PC-3 (cell line): Measurements from ENCODE around the gene PML.

Experiments
- EZH2phosphoT487 ChIP-seq: fragments of 300-600 bp; sonication (generic); IDR thresholded peaks from 2 replicates; pipeline ENCODE4 v1.6.1; 2018; ENCODE audit warnings: mild to moderate bottlenecking, antibody characterized with exemption, low read length, borderline replicate concordance
- TF ChIP-seq, protein P1 (sequence below): fragments of 300-600 bp; sonication (generic); conservative IDR thresholded peaks from 2 replicates; pipeline ENCODE4 v1.5.1; 2017; ENCODE audit warnings: antibody characterized with exemption, low read depth, mild to moderate bottlenecking, low read length

DNA sequence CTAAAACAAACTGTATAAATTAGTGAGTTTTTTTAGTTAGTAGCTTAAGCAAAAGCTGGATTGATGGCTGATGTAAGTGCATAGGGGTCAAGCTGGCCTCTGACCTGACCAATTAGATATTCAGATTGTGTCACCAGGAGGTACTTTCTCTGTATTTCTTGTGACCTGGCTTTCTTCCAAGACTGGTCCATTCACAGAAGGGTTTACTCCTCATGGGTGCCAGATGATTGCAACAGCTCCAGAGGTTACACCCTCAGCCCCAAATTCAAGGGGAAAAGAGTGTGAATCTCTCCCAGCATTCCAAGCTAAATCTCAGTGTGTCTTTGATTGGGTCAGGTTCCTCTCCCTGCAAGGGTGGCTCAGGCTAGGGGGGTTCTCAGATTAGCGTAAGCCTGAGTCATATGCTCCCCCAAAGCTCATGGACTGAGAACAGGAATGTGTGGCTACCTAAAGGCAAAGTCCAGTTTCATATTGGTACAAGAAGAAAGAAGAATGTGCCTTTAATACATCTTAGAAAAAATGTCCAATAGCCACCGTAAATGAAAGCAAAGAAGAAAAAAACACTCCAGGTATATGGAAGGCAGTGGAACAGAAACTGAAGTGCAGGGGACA lies 16.5 kb downstream of the PML start:
- TF ChIP-seq, protein P1, sequence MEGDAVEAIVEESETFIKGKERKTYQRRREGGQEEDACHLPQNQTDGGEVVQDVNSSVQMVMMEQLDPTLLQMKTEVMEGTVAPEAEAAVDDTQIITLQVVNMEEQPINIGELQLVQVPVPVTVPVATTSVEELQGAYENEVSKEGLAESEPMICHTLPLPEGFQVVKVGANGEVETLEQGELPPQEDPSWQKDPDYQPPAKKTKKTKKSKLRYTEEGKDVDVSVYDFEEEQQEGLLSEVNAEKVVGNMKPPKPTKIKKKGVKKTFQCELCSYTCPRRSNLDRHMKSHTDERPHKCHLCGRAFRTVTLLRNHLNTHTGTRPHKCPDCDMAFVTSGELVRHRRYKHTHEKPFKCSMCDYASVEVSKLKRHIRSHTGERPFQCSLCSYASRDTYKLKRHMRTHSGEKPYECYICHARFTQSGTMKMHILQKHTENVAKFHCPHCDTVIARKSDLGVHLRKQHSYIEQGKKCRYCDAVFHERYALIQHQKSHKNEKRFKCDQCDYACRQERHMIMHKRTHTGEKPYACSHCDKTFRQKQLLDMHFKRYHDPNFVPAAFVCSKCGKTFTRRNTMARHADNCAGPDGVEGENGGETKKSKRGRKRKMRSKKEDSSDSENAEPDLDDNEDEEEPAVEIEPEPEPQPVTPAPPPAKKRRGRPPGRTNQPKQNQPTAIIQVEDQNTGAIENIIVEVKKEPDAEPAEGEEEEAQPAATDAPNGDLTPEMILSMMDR = no peak
- no peak for TF ChIP-seq EZH2phosphoT487
